ENCODE data around the gene LAD1. TPM values are rescaled to one million over a fixed set of nuclear protein-coding genes. Genes with fewer than 3 reads are reported as not detected.

Gene LAD1
- total RNA-seq, 3 donors from 2014 or later: 13.1 to 18.0 TPM; not detected in 1

DNA sequence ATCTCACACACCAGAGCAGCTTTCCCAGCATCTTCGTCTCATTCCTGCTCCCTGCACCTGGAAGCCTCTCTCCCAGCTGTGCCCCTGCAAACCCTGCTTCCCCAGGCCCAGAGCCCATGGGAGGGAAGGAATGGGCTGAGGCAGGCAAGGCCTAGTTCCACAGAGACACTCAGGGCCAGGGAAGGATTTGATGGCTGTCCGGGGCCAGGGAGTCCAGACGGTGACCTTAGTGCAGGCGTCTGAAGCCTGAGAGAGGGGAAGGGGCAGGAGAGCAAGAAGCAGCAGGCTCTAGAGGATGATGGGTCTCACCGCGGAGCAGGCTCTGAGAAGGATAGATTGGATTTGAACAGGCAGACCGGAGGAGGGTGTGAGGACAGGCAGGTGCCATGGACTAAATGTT, 44.6 kb upstream of the LAD1 start:
- Histone ChIP-seq H3K36me3 (no peaks in the 10 kb centered on the region), H3K4me1 (peaks cover 4 to 12% of the 10 kb centered on the region in 2 donors), H3K27me3 (no peaks in the 10 kb centered on the region), H3K27ac (no peak overlapping the region), H3K9me3 (no peaks in the 10 kb centered on the region), H3K4me3 (no peak overlapping the region)
- intact Hi-C loops (cut with DNase I; ENCODE audit: low total_unique reads): no loop called here
- DNase-seq (ENCODE audit: low spot score in 2 of 2): no peak
- no peak for TF ChIP-seq CTCF (IDR thresholded peaks at IDR 0.05)
- no peak for TF ChIP-seq POLR2A (IDR thresholded peaks at IDR 0.05)
- no peak for TF ChIP-seq POLR2AphosphoS5 (IDR thresholded peaks at IDR 0.05)

- Histone ChIP-seq H3K4me3 (no peak overlapping the region), H3K27ac (no peak overlapping the region), H3K4me1 (no peaks in the 10 kb centered on the region), H3K27me3 (no peaks in the 10 kb centered on the region), H3K36me3 (no peaks in the 10 kb centered on the region), H3K9me3 (no peaks in the 10 kb centered on the region)
- intact Hi-C loops (cut with DNase I; ENCODE audit: low total_unique reads): no loop called here
- DNase-seq (ENCODE audit: low spot score in 2 of 2): no peak
- TF ChIP-seq POLR2AphosphoS5 (IDR thresholded peaks at IDR 0.05): no peak
- no peak for TF ChIP-seq POLR2A (IDR thresholded peaks at IDR 0.05)
- TF ChIP-seq CTCF (IDR thresholded peaks at IDR 0.05): no peak
Measured at GRCh38 chr1:201436969-201437368, 37.8 kb upstream of the LAD1 start.

DNA sequence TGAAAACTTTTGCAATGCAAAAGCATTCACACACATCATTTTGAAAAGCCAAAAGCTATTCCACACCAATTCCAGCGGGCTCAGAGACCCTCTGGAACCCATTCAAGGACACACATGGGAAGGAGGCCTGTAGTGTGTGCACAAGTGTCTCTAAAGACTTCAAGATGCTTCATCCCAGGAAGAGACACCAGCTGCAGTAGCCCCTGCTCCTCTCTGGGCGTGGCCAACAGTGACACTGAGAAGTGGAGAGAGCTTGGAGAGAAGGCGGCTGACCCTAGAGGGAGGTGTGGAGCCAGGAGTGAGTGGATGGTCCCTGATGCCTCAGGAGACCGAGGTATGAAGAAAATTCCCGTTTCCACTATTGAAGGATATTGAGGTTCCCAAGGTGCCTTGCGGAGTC, 37.3 kb upstream of the LAD1 start:
- intact Hi-C loops (cut with DNase I; ENCODE audit: low total_unique reads): no loop called here
- no peak overlapping the region for H3K27ac ChIP-seq
- no peaks in the 10 kb centered on the region for H3K4me1 ChIP-seq
- no peaks in the 10 kb centered on the region for H3K27me3 ChIP-seq
- H3K9me3 ChIP-seq: no peaks in the 10 kb centered on the region
- TF ChIP-seq CTCF (IDR thresholded peaks at IDR 0.05) (no peak), POLR2AphosphoS5 (IDR thresholded peaks at IDR 0.05) (no peak), POLR2A (IDR thresholded peaks at IDR 0.05) (no peak)
- no peak for DNase-seq (ENCODE audit: low spot score in 2 of 2)
- H3K36me3 ChIP-seq: no peaks in the 10 kb centered on the region
- no peak overlapping the region for H3K4me3 ChIP-seq

DNA sequence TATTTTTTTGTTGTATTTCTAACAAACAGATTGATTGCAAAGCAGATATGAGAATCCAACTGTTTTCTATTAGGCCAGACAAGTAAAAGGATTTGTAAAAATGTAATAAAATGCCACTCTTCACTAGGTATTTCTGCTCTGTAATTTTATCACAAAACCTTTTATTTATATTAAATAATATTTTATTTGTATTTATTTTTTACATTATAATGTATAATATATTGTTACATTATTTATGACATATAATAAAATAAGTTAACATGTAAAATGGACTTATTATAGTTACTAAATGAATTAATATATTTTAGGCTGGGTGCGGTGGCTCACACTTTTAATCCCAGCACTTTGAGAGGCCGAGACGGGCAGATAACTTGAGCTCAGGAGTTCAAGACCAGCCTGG, 35.1 kb upstream of the LAD1 start:
- Histone ChIP-seq H3K36me3 (no peaks in the 10 kb centered on the region), H3K27me3 (no peaks in the 10 kb centered on the region), H3K4me1 (no peaks in the 10 kb centered on the region), H3K9me3 (no peaks in the 10 kb centered on the region), H3K27ac (no peak overlapping the region), H3K4me3 (no peak overlapping the region)
- DNase-seq (ENCODE audit: low spot score in 2 of 2): no peak
- TF ChIP-seq CTCF (IDR thresholded peaks at IDR 0.05): no peak
- intact Hi-C loops (cut with DNase I; ENCODE audit: low total_unique reads): loop anchor here (5.0 kb wide), 1 partner anchor 78 kb away; no protein-coding TSS in a partner anchor

GRCh38 chr1:201433609-201434008, 34.5 kb upstream of the LAD1 start:
- intact Hi-C loops (cut with DNase I; ENCODE audit: low total_unique reads): loop anchor here (5.0 kb wide), 1 partner anchor 79 kb away; no protein-coding TSS in a partner anchor
- H3K4me3 ChIP-seq: no peak overlapping the region

More at GRCh38 chr1:201433609-201434008, 34.5 kb upstream of the LAD1 start:
- DNase-seq (ENCODE audit: low spot score in 2 of 2): no peak
- Histone ChIP-seq H3K4me1 (no peaks in the 10 kb centered on the region), H3K9me3 (no peaks in the 10 kb centered on the region), H3K27me3 (no peaks in the 10 kb centered on the region), H3K36me3 (no peaks in the 10 kb centered on the region), H3K27ac (no peak overlapping the region)
- no peak for TF ChIP-seq POLR2AphosphoS5 (IDR thresholded peaks at IDR 0.05)
- no peak for TF ChIP-seq POLR2A (IDR thresholded peaks at IDR 0.05)
- no peak for TF ChIP-seq CTCF (IDR thresholded peaks at IDR 0.05)

Data from breast epithelium (tissue), 4 donors.